GM12873 (cell line): ENCODE measurements around the gene C3.

Source experiments
- TF ChIP-seq, protein P1 (sequence below): IDR thresholded peaks from 2 replicates; pipeline ENCODE4 v1.5.1; 2012; ENCODE audit warnings: low read depth, mild to moderate bottlenecking, moderate library complexity, low read length, control low read depth; ENCODE audit not compliant: insufficient read depth; ENCODE audit errors: missing control alignments

The C3 gene

GRCh38 chr19:6752256-6753177 lies 32.1 kb upstream of the C3 start:
- TF ChIP-seq, protein P1, sequence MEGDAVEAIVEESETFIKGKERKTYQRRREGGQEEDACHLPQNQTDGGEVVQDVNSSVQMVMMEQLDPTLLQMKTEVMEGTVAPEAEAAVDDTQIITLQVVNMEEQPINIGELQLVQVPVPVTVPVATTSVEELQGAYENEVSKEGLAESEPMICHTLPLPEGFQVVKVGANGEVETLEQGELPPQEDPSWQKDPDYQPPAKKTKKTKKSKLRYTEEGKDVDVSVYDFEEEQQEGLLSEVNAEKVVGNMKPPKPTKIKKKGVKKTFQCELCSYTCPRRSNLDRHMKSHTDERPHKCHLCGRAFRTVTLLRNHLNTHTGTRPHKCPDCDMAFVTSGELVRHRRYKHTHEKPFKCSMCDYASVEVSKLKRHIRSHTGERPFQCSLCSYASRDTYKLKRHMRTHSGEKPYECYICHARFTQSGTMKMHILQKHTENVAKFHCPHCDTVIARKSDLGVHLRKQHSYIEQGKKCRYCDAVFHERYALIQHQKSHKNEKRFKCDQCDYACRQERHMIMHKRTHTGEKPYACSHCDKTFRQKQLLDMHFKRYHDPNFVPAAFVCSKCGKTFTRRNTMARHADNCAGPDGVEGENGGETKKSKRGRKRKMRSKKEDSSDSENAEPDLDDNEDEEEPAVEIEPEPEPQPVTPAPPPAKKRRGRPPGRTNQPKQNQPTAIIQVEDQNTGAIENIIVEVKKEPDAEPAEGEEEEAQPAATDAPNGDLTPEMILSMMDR: no peak

GRCh38 chr19:6751189-6751588 lies 30.7 kb upstream of the C3 start:
- TF ChIP-seq, protein P1: no peak

DNA sequence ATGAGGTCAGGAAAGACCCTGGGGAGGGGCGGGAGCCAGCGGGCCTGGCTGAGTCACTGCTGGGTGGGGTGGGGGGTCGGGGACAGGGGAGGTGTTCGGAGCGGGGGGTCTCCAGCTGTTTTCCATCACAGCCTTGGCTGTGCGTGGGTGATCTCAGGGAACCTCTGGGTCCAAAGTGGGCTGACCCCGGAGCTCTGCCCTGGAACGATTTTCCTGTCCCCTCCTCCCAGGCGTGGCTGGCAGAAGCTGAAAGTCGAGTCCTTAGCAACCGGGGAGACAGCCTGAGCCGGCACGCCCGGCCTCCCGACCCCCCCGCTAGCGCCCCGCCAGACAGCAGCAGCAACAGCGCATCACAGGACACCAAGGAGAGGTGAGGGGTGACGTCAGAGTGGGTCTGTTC lies 29.6 kb upstream of the C3 start:
- TF ChIP-seq, protein P1: no peak

GRCh38 chr19:6745965-6746364 lies 25.5 kb upstream of the C3 start:
- TF ChIP-seq, protein P1: no peak

DNA sequence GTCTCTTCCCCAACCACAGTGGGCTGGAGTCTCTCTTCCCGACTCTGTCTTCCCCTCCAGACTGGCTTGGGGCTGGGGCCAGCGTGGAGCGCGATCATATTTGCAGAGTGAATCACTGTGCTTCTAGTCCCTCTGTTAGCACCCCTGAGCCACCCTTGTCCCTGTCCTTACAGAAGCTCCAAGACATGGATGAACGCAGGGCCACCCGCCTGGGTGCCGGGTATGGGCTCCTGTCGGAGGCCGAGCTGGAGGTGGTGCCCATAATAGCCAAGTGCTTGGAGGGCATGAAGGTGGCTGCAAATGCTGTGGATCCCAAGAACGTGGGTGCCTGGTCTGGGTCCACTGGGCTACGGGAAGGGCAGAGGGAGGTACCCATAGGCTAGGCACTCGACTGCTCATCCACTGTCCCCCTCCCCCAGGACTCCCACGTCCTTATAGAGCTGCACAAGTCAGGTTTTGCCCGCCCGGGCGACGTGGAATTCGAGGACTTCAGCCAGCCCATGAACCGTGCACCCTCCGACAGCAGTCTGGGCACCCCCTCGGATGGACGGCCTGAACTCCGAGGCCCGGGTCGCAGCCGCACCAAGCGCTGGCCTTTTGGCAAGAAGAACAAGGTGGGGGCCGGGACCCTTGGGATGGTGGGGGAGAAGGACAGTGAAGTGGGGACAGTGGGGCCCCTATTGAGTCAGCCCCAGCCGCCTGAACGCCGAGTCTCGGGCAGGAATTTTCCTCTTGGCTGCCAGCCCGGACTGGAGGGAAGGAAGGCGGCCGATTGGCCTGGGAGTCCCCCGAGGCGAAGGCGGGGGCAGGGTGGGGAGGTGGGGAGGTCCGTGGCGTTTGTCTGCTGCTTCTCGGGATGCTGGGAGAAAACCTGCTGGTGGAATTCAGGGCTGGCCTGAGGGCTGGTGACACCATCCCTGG lies 24.2 kb upstream of the C3 start:
- TF ChIP-seq, protein P1: no peak

DNA sequence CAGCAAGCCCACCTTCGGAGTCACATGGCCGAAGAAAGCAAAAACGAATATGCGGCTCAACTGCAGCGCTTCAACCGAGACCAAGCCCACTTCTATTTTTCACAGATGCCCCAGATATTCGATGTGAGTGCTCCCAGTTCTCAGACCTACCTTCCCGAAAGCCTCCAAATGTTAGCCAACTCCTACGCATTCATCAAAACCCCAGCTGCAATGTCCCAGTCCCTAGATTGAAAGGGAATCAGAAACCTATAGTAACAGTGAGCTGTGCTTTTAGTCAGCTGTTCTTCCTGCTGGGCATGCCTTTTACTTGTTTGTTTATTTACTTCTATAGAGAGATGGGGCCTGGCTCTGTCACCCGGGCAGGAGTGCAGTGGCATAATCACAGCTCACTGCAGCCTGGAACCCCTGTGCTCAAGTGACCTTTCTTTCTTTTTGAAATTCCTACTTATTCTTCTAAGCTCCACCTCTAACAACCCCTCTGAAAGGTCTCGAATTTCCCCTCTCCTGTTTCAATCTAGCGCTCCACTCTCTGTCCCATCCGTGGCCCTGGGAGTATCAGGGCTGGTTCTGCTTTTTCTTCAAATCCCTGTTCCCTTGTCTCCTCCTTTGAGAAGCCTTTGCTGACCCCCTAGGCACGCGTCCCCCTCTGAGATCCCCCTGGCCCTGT lies 23.4 kb upstream of the C3 start:
- TF ChIP-seq, protein P1: no peak
